Ureter (tissue), 1 donor: ENCODE measurements around the gene CPZ. TPM values are rescaled to one million over a fixed set of nuclear protein-coding genes. Genes with fewer than 3 reads are reported as not detected.
A peak's percentile ranks its signal among the peaks of the same experiment; 100 is the strongest.

ENCODE experiments used
- DNase-seq: peaks from one replicate; pipeline ENCODE4 v3.0.0-alpha.2; 2020; ENCODE audit warnings: low spot score
- total RNA-seq: library from RNA; stranded (reverse); gene quantifications from one replicate; pipeline ENCODE4 v1.2.4, GENCODE V29; 2023
- donor health status: DM: yes; HTN: yes; CAD: no.

CPZ gene
- total RNA-seq, 1 donor from 2014 or later: 7.4 TPM

- no peak for DNase-seq
Observed at GRCh38 chr4:8639021-8639420, 46.5 kb downstream of the CPZ start.

- DNase-seq: no peak
Observed at GRCh38 chr4:8639777-8640720, 47.5 kb downstream of the CPZ start.

GRCh38 chr4:8640816-8641215, 48.3 kb downstream of the CPZ start:
- no peak for DNase-seq

- no peak for DNase-seq
Observed at GRCh38 chr4:8641256-8641655, 48.7 kb downstream of the CPZ start.

GRCh38 chr4:8641931-8642650, 49.5 kb downstream of the CPZ start:
- no peak for DNase-seq

GRCh38 chr4:8642651-8643321, 50.2 kb downstream of the CPZ start:
- no peak for DNase-seq

GRCh38 chr4:8643441-8643840, 50.9 kb downstream of the CPZ start:
- no peak for DNase-seq

- peak; percentile 29 for DNase-seq
Observed at GRCh38 chr4:8643986-8644385, 51.4 kb downstream of the CPZ start.

GRCh38 chr4:8644461-8644891, 51.9 kb downstream of the CPZ start:
- peak; percentile 30 for DNase-seq

- peak; percentile 34 for DNase-seq
Observed at GRCh38 chr4:8644966-8645752, 52.6 kb downstream of the CPZ start.

GRCh38 chr4:8645753-8646124, 53.2 kb downstream of the CPZ start:
- DNase-seq: no peak

GRCh38 chr4:8646296-8647093, 53.9 kb downstream of the CPZ start:
- peak; percentile 38 for DNase-seq

- DNase-seq: peak; percentile 20
Observed at GRCh38 chr4:8647094-8647570, 54.6 kb downstream of the CPZ start.

GRCh38 chr4:8647626-8648025, 55.1 kb downstream of the CPZ start:
- DNase-seq: peak; percentile 15

- DNase-seq: no peak
Observed at GRCh38 chr4:8648296-8648695, 55.7 kb downstream of the CPZ start.

- peak; percentile 24 for DNase-seq
Observed at GRCh38 chr4:8648816-8649630, 56.5 kb downstream of the CPZ start.

GRCh38 chr4:8649631-8650361, 57.2 kb downstream of the CPZ start:
- DNase-seq: peak; percentile 29

- peak; percentile 35 for DNase-seq
Observed at GRCh38 chr4:8651661-8652180, 59.2 kb downstream of the CPZ start.
